Stimulated activated CD4-positive, alpha-beta T cell treated with anti-CD3 and anti-CD28 coated beads, Interleukin-1b, Interleukin-23, amount 100 ng/mL, for 1 hour (primary cell): ENCODE measurements around the gene CD81.

Experiments used
- DNase-seq, 2 donors: peaks; one replicate each; pipeline ENCODE4 v3.0.0-alpha.2; 2020; ENCODE audit warnings: low read depth in 2 of 2

Gene CD81

GRCh38 chr11:2404735-2405196, 27.7 kb downstream of the CD81 start:
- DNase-seq, result no peak

- no peak for DNase-seq
Observed at GRCh38 chr11:2406451-2406850, 29.3 kb downstream of the CD81 start.

GRCh38 chr11:2406878-2407410, 29.8 kb downstream of the CD81 start:
- no peak for DNase-seq

GRCh38 chr11:2408671-2409070, 31.6 kb downstream of the CD81 start:
- DNase-seq, result no peak

GRCh38 chr11:2409126-2409525, 32.0 kb downstream of the CD81 start:
- no peak for DNase-seq

- DNase-seq, result no peak
Observed at GRCh38 chr11:2409611-2410468, 32.7 kb downstream of the CD81 start.

GRCh38 chr11:2410616-2411015, 33.5 kb downstream of the CD81 start:
- DNase-seq, result no peak

- no peak for DNase-seq
Observed at GRCh38 chr11:2411446-2412305, 34.6 kb downstream of the CD81 start.

- no peak for DNase-seq
Observed at GRCh38 chr11:2412323-2412722, 35.2 kb downstream of the CD81 start.

GRCh38 chr11:2413742-2414579, 36.9 kb downstream of the CD81 start:
- DNase-seq, result no peak

- DNase-seq, result no peak
Observed at GRCh38 chr11:2414616-2415015, 37.5 kb downstream of the CD81 start.

GRCh38 chr11:2415171-2415570, 38.1 kb downstream of the CD81 start:
- DNase-seq, result no peak

GRCh38 chr11:2415601-2416380, 38.7 kb downstream of the CD81 start:
- DNase-seq, result no peak

- DNase-seq, result no peak
Observed at GRCh38 chr11:2416765-2417164, 39.7 kb downstream of the CD81 start.

- DNase-seq, result no peak
Observed at GRCh38 chr11:2417856-2418692, 41.0 kb downstream of the CD81 start.

GRCh38 chr11:2418693-2419360, 41.7 kb downstream of the CD81 start:
- no peak for DNase-seq

GRCh38 chr11:2419638-2420501, 42.8 kb downstream of the CD81 start:
- DNase-seq, result peak in 1 of 2 donors; percentile 37

GRCh38 chr11:2420502-2421225, 43.6 kb downstream of the CD81 start:
- peak; percentile 32 to 65 for DNase-seq
